ENCODE measurements around the gene UBQLN4. TPM values are rescaled to one million over a fixed set of nuclear protein-coding genes. Genes with fewer than 3 reads are reported as not detected.
A peak's percentile ranks its signal among the peaks of the same experiment; 100 is the strongest.

Gene UBQLN4
- total RNA-seq (2011; cell fraction: chromatin; rRNA removed; ENCODE audit: low replicate concordance): 61.1 and 123 TPM in 2 replicates
- 50.0 and 64.5 TPM in 2 replicates for total RNA-seq (2011; cell fraction: nucleolus; rRNA removed)
- total RNA-seq (2011; cell fraction: nucleoplasm; rRNA removed): 60.2 and 75.3 TPM in 2 replicates
- 35.1 and 38.1 TPM in 2 replicates for total RNA-seq (2014; rRNA removed)
- 28.9 TPM in 2 replicates for total RNA-seq (2014; rRNA removed; fragmentation: Illumina TruSeq; extraction: Trizol)
- 35.8 and 37.0 TPM in 2 replicates for total RNA-seq (2015; rRNA removed; fragmentation: Illumina TruSeq; extraction: Trizol)
- total RNA-seq (2021): 59.0 and 61.3 TPM in 2 replicates
- polyA plus RNA-seq (2011; rRNA removed): 65.5 and 66.5 TPM in 2 replicates
- 70.3 and 86.6 TPM in 2 replicates for polyA plus RNA-seq (2011; cell fraction: cytosol; rRNA removed)
- 113 and 152 TPM in 2 replicates for polyA plus RNA-seq (2011; cell fraction: nucleus; rRNA removed)
- polyA plus RNA-seq (2012): 42.0 and 54.4 TPM in 2 replicates
- 60.1 and 60.6 TPM in 2 replicates for polyA plus RNA-seq (2014; fragmentation: Illumina TruSeq; extraction: Trizol)
- 10 to 100 TPM; 13.5 to 31.2 TPM for polyA plus RNA-seq (2014; fragmentation: Nextera tagmentation; extraction: Ambion mirVana)
- 55.2 and 57.7 TPM in 2 replicates for polyA plus RNA-seq (2014; rRNA removed)
- polyA minus RNA-seq (2011; rRNA and poly(A)+ RNA removed): 46.3 and 64.9 TPM in 2 replicates
- 42.7 and 42.8 TPM in 2 replicates for polyA minus RNA-seq (2011; cell fraction: cytosol; rRNA and poly(A)+ RNA removed)
- polyA minus RNA-seq (2011; cell fraction: nucleus; rRNA and poly(A)+ RNA removed): 24.6 and 31.0 TPM in 2 replicates
- Bru-seq, nascent RNA: percentile 75 among the genes with signal in this experiment
- BruChase-seq, experiment 1, labeled RNA remaining after a 2-hour chase: percentile 73 among the genes with signal in this experiment
- percentile 78 among the genes with signal in this experiment for BruChase-seq, experiment 2, labeled RNA remaining after a 6-hour chase
- long read RNA-seq, experiment 1, transcript UBQLN4-201 (11 exons, 3,576 nt): major isoform, 5 of 102 reads
- long read RNA-seq, experiment 1, partial matches to known transcripts: 59 of 102 reads
- long read RNA-seq, experiment 1, other reads (novel, unspliced or antisense): 38 of 102 reads
- long read RNA-seq, experiment 2, transcript UBQLN4-201 (11 exons, 3,576 nt): major isoform, 42 of 100 reads
- long read RNA-seq, experiment 2, partial matches to known transcripts: 49 of 100 reads
- long read RNA-seq, experiment 2, other reads (novel, unspliced or antisense): 9 of 100 reads
- long read RNA-seq, experiment 3, partial matches to known transcripts: 15 of 16 reads
- long read RNA-seq, experiment 3, other reads (novel, unspliced or antisense): 1 of 16 reads

GRCh38 chr1:156053768-156054499 is at the start of gene UBQLN4:
Gene UBQLN4 (minus strand): TSS chr1:156053798. CDS start chr1:156053701, 97 bp downstream.
- Histone ChIP-seq H2AFZ (ENCODE audit: low read depth, low read length) (peak within 1 kb of the TSS; percentile 95), H3K36me3 (ENCODE audit: control insufficient read depth, insufficient read depth, low read length) (peaks cover 48% of the 10 kb centered on the region), H3K9ac (ENCODE audit: insufficient read depth in 1 of 2, low read depth in 2 of 2, low read length in 2 of 2) (peak within 1 kb of the TSS; percentile 93 to 96), H3K27ac (ENCODE audit: extremely low read depth, low read depth, low read length) (peak within 1 kb of the TSS; percentile 98), H3K9me1 (ENCODE audit: control insufficient read depth, insufficient read depth, low read length) (no peaks in the 10 kb centered on the region), H3K4me2 (ENCODE audit: insufficient read depth, low read length) (peak within 1 kb of the TSS; percentile 98), H3K79me2 (ENCODE audit: control insufficient read depth, insufficient read depth, low read length) (peaks cover 42% of the 10 kb centered on the region), H3K9me3 (replicated peaks; ENCODE audit: control insufficient read depth, insufficient read depth, low read depth, low read length) (no peaks in the 10 kb centered on the region), H3K27me3 (ENCODE audit: control insufficient read depth in 2 of 2, insufficient read depth in 2 of 2, low read length in 2 of 2) (no peaks in the 10 kb centered on the region), H3K4me1 (replicated peaks in 1 of 2; ENCODE audit: control insufficient read depth in 2 of 2, insufficient read depth in 2 of 2, low read length in 2 of 2) (peaks cover 16 to 23% of the 10 kb centered on the region in 2 experiments; a peak in 4 of 5 replicates), H4K20me1 (replicated peaks; ENCODE audit: control insufficient read depth, insufficient read depth, low read length) (0 out of 2 replicates have a peak, but pooled peaks cover 3% of the 10 kb centered on the region), H3K4me3 (peak within 1 kb of the TSS; percentile 64)
- no peak for FAIRE-seq
- intact Hi-C loops (cut with micrococcal nuclease) (loop anchor here (5.0 kb wide), 2 partner anchors 72 to 117 kb away; no protein-coding TSS in a partner anchor), in situ Hi-C loops (cut with MboI) (no loop called here)
- DNase-seq (ENCODE audit: extremely low read depth in 1 of 4, low spot score in 3 of 4): peak; percentile 91 to 96 (median 96)
- ChIA-PET POLR2A (interaction anchor here (0.6 to 1.1 kb wide), 4 partner anchors 11 to 354 kb away, joined by 3 to 4 read pairs (median 3); partner anchors contain the start of gene KHDC4), CTCF (ENCODE audit: low intra/inter-chr PET ratio) (interaction anchor here (0.6 to 1.1 kb wide), 3 partner anchors 10 to 88 kb away, joined by 3 to 4 read pairs (median 4); no protein-coding TSS in a partner anchor)
- BruUV-seq (replicated peaks): TSS peak; percentile 74
- WGBS (ENCODE audit: insufficient coverage, low coverage, missing lambda C conversion rate): 2% methylated on average over 14 of the region's 49 CpGs
- peak; percentile 79 for ATAC-seq
- TF ChIP-seq ZNF318 (IDR thresholded peaks at IDR 0.05; ENCODE audit: borderline replicate concordance in 1 of 2, low read depth in 1 of 2) (peak in 1 of 2 experiments; percentile 25; a peak in 1 of 4 replicates), RB1 (IDR thresholded peaks at IDR 0.05; ENCODE audit: low read depth) (0 out of 2 replicates have a peak, but pooled peaks have one; percentile 49), FOSL1 (tag; conservative IDR thresholded peaks at IDR 0.05) (no peak), DPF2 (IDR thresholded peaks at IDR 0.05) (peak; percentile 57; the same call in 1 of the 2 replicates), YY1 (IDR thresholded peaks at IDR 0.05; ENCODE audit: borderline replicate concordance in 1 of 3, control insufficient read depth in 1 of 3, extremely low read depth in 1 of 3, insufficient read depth in 3 of 3, insufficient read length in 1 of 3, insufficient replicate concordance in 2 of 3, low read depth in 1 of 3, low read length in 2 of 3) (peak in 1 of 3 experiments; percentile 5), NFRKB (IDR thresholded peaks at IDR 0.05; ENCODE audit: low read depth) (peak; percentile 87)
